C4-2B (cell line): ENCODE data around the gene RAPGEF3.
A peak's percentile ranks its signal among the peaks of the same experiment; 100 is the strongest.

Experiments
- ZFX ChIP-seq: fragments of 450-650 bp; IDR thresholded peaks from 2 replicates; pipeline ENCODE4 v1.6.1; 2017
- TF ChIP-seq, protein P1 (sequence below): fragments of 450-650 bp; conservative IDR thresholded peaks from 2 replicates; pipeline ENCODE4 v1.5.1; 2017; ENCODE audit warnings: mild to moderate bottlenecking

DNA sequence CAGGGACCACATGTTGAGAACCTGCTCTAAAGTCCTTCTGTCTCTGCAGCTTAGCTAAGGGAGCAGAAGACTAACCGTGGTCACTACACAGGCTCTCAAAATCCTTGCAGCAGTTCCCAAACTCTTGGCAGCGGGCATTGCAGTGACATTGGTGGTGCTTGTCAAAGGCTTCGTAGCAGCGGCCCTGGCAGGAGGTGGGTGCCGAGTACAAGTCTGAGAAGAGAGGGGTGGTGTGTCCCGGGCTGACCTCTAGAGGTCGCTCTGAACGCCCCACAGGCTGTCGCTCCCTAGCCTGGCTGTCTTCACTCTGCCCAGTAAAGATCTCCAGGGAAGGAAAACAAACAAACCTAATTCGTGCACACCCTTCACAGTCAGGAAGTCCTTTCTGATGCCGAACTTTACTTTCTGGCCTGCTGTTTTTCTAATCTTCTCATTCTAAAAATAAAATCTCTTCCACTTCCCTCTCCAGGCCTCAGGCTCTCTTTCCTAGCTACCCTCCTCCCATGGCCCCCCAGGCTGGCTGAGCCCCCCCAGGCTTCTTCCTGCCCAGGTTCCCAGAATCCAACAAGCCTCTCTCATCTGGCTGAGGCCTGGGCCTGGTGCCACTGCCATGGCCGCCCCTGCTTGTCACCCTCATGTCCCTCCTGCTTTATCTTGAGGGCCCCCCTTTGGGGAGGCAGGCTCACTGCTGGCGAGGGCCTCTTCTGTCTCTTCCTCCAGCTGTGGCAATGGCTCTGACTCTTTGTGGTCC lies 41.1 kb downstream of the RAPGEF3 start:
- TF ChIP-seq, protein P1, sequence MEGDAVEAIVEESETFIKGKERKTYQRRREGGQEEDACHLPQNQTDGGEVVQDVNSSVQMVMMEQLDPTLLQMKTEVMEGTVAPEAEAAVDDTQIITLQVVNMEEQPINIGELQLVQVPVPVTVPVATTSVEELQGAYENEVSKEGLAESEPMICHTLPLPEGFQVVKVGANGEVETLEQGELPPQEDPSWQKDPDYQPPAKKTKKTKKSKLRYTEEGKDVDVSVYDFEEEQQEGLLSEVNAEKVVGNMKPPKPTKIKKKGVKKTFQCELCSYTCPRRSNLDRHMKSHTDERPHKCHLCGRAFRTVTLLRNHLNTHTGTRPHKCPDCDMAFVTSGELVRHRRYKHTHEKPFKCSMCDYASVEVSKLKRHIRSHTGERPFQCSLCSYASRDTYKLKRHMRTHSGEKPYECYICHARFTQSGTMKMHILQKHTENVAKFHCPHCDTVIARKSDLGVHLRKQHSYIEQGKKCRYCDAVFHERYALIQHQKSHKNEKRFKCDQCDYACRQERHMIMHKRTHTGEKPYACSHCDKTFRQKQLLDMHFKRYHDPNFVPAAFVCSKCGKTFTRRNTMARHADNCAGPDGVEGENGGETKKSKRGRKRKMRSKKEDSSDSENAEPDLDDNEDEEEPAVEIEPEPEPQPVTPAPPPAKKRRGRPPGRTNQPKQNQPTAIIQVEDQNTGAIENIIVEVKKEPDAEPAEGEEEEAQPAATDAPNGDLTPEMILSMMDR: peak; percentile 89
- TF ChIP-seq ZFX: no peak
